RWPE1 (cell line): ENCODE results near the gene ALS2CL.
"Not testable (repeated sequence)": the region's sequence is repeated elsewhere in the genome, so short reads cannot be mapped to it uniquely, and the experiment has no call there.

Experiments
- CTCF ChIA-PET: fragments of 350-600 bp; sonication (Branson Sonifier 250); formaldehyde crosslinking; extraction: SDS; loops from one replicate; lab custom pipeline; 2021; lab: Yijun Ruan, JAX
- POLR2A ChIA-PET: fragments of 400-600 bp; formaldehyde crosslinking; extraction: SDS; loops from one replicate; lab custom pipeline; 2020; ENCODE audit warnings: antibody characterized with exemption; ENCODE audit not compliant: low non-redundant PET; lab: Yijun Ruan, JAX
- DNase-seq: peaks from one replicate; pipeline ENCODE4 v3.0.0; 2012; ENCODE audit warnings: low spot score
- H3K27ac ChIP-seq: fragments of 450-650 bp; 2 replicates; pipeline ENCODE4 v1.5.1; 2017
- TF ChIP-seq, protein P1 (sequence below): fragments of 450-650 bp; conservative IDR thresholded peaks from 2 replicates; pipeline ENCODE4 v1.5.1; 2017; ENCODE audit warnings: low read depth, mild to moderate bottlenecking

Gene ALS2CL

DNA sequence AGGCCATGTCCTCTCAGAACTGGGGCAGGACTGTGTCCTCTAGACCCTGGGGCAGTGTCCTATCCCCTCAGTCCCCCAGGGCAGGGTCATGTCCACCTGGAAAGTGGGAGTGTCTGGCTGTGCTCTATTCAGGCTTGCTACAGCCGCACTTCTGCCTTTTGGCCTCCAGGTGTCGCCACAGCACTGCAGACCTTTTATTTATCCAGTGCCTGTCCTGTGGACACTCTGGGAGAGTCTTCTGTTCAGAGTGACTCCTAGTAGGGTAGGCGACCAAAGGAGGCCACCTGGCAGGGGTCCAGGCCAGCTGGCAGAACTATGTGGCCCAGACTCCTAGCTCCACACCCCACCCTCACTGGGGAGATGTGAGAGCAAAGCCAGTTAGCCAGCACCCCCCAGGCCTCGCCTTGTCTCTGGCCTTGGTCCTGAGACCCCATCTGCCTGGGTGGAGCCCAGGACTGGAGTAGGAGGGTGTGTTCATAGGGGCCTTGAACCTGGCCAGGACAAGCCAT lies 11.6 kb upstream of the ALS2CL start:
- TF ChIP-seq, protein P1, sequence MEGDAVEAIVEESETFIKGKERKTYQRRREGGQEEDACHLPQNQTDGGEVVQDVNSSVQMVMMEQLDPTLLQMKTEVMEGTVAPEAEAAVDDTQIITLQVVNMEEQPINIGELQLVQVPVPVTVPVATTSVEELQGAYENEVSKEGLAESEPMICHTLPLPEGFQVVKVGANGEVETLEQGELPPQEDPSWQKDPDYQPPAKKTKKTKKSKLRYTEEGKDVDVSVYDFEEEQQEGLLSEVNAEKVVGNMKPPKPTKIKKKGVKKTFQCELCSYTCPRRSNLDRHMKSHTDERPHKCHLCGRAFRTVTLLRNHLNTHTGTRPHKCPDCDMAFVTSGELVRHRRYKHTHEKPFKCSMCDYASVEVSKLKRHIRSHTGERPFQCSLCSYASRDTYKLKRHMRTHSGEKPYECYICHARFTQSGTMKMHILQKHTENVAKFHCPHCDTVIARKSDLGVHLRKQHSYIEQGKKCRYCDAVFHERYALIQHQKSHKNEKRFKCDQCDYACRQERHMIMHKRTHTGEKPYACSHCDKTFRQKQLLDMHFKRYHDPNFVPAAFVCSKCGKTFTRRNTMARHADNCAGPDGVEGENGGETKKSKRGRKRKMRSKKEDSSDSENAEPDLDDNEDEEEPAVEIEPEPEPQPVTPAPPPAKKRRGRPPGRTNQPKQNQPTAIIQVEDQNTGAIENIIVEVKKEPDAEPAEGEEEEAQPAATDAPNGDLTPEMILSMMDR: peak; percentile 95
- ChIA-PET POLR2A (no interaction called here), CTCF (interaction anchor here (0.5 to 1.6 kb wide), 7 partner anchors 24 to 1519 kb away, joined by 3 to 7 read pairs (median 4); no protein-coding TSS in a partner anchor)
- DNase-seq: peak; percentile 49
- no peak overlapping the region for H3K27ac ChIP-seq

DNA sequence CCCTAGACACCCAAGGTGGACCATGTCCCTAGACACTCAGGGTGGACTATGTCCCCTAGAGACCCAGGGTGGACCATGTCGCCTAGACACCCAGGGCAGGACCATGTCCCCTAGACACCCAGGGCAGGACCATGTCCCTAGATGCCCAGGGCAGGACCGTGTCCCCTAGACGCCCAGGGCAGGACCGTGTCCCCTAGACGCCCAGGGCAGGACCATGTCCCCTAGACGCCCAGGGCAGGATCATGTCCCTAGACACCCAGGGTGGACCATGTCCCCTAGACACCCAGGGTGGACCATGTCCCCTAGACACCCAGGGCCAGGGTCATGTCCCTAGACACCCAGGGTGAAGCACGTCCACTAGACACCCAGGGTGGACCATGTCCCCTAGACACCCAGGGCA lies 10.9 kb upstream of the ALS2CL start:
- H3K27ac ChIP-seq, DNase-seq, POLR2A ChIA-PET, CTCF ChIA-PET: not testable (repeated sequence)

DNA sequence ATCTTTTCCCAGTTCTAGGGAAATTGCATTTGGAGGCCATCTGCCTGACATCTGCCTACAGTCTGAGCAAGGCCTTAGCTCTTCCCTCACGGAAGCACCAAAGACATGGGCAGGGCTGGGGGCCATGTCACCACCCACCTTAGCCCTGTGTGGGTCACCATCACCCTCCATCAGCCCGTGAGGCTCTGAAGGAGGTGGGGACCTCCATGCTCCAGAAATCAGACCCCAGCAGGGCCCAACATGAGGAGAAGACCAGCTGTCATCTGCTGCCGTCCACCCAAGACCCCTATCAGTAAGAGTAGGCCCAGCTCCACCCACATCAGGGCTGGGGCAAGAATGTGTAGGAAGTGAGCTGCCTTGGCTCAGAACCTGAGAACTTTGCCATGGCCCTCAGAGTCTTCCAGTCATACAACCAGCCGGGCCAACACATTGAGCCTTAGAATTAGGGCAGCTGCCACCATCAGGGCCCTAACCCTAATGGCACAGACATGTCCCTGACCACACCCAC lies 9.6 kb upstream of the ALS2CL start:
- DNase-seq: no peak
- ChIA-PET POLR2A (interaction anchor here (1.5 kb wide), 1 partner anchor 10 kb away, joined by 4 read pairs; the partner anchor contains the start of gene ALS2CL), CTCF (interaction anchor here (0.6 to 1.0 kb wide), 2 partner anchors 164 to 192 kb away, joined by 3 read pairs; no protein-coding TSS in a partner anchor)
- H3K27ac ChIP-seq: no peak overlapping the region
- TF ChIP-seq, protein P1: no peak

DNA sequence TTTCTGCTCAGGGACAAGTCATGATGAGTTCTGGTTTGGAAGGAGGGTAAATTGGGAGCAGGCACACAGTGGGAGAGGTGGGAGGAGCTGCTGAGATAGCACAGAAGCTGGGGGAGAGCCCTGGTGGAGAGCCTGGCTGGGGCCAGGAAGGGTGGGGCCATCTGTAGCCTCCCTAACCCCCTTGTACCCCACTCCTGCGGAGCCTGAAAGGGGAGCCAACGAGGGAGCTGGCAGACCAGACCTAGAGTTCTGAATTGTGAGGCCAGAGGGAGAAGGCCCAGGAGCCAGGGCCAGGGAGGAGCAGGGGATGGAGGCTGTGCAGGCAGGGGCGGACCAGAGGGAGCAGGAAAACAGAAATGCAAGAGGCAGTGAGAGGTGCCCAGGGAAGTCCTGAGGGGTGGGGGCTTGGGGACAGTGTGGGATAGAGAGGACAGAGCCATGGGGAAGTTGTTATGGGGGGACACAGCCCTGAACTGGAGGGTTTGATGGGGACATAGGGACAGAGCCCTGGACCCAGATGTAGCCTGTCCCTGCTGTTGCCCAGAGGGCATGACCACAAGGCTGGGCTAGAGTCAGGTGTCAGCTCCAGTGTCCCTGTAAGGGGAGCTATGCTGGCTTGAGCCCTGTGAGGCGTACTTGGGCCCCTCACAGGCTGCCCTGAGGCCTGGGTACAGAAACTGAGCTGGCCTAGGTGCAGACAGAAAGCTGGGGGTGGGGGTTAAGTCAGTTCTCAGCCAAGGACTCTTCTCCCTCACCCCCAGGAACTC lies 8.9 kb upstream of the ALS2CL start:
- POLR2A ChIA-PET: interaction anchor here (1.5 kb wide), 1 partner anchor 9 kb away, joined by 4 read pairs; the partner anchor contains the start of gene ALS2CL
- CTCF ChIA-PET: interaction anchor here (1.0 kb wide), 1 partner anchor 193 kb away, joined by 3 read pairs; no protein-coding TSS in a partner anchor
- TF ChIP-seq, protein P1: no peak
- H3K27ac ChIP-seq: no peak overlapping the region
- no peak for DNase-seq

DNA sequence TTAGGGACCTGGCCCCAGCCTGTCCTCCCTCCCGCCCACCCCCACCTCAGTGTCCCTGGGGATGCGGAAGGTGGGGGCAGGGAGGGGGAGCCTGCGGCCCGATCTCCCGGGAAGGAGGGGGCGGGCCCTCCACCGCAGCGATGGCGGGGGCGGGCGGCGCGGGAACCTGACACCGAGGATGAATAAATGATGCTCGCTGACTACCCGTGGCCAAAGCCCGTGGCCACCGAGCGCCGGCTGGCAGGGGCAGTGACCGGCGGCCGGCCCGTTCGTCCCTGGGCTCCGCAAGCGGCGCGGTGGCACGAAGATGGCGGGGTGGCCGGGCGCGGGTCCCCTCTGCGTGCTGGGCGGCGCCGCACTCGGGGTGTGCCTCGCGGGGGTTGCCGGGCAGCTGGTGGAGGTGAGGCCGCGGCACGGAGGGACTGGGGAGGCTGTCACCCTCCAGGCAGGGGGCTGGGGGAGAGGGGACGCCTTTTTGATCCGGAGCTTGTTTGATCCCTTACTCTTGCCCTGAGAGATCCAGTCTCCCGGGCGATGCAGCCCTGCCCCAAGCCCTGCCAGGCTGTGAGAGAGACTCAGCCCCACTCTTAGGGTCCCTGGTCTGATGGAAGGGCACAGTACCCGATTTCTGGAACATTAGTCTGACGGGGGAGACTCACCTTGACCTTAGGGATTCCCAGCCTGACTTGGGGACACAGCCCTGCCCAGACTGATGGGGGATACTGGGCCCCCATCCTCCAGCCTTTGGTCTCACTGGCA lies 7.9 kb upstream of the ALS2CL start, which contains the start of gene TMIE:
Gene TMIE (plus strand): TSS at position 212 of the 759 bp plus-strand sequence. CDS start 96 bp downstream, at position 308.
- DNase-seq: no peak
- TF ChIP-seq, protein P1: no peak
- no peak within 1 kb of the TSS for H3K27ac ChIP-seq
- ChIA-PET CTCF (interaction anchor here (0.5 kb wide), 1 partner anchor 208 kb away, joined by 4 read pairs; no protein-coding TSS in a partner anchor), POLR2A (no interaction called here)

DNA sequence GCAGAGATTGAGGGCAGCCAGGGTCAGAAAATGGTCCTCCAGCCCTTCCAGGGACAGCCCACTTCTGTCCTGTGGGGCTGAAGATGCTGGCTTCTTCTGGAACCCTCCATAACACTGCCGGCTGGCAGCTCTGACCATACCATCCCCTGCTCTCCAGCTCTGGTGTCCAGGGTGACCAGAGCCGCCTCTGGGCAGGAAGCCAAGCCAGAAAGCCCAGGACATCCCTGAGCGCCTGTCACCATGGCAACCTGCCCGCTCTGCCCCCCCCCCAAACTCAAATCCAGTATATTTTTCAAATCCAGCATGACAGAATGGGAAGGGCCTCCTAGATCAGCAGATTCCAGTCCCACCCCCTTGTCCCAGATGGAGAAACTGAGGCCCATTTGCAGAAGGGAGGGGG lies 7.3 kb upstream of the ALS2CL start:
- TF ChIP-seq, protein P1: no peak
- POLR2A ChIA-PET: no interaction called here
- CTCF ChIA-PET: interaction anchor here (0.5 kb wide), 1 partner anchor 208 kb away, joined by 4 read pairs; no protein-coding TSS in a partner anchor
- no peak for DNase-seq
- no peak overlapping the region for H3K27ac ChIP-seq
